ENCODE data around the gene CPNE8. TPM values are rescaled to one million over a fixed set of nuclear protein-coding genes. Genes with fewer than 3 reads are reported as not detected.

Gene CPNE8
- total and polyA plus RNA-seq, 2 of the 4 experiments (the other 2 are of a cell fraction): not detected

- H3K18ac ChIP-seq (ENCODE audit: low read depth, low read length): no peak overlapping the region
- H3K56ac ChIP-seq (ENCODE audit: extremely low read depth, insufficient read depth, low read length): no peak overlapping the region
- no peak overlapping the region for H4K8ac ChIP-seq (ENCODE audit: low read depth in 2 of 2, low read length in 2 of 2)
- DNase-seq: no peak
- no peak overlapping the region for H3K4ac ChIP-seq (ENCODE audit: low read depth, low read length)
- no peaks in the 10 kb centered on the region for H4K20me1 ChIP-seq (ENCODE audit: insufficient read depth, low read length)
- H2BK15ac ChIP-seq (ENCODE audit: low read depth, low read length): no peak overlapping the region
- in situ Hi-C loops (cut with MboI; ENCODE audit: low sequenced_read_pairs) (no loop called here), intact Hi-C loops (cut with micrococcal nuclease) (no loop called here), dilution Hi-C loops (cut with HindIII; ENCODE audit: low sequenced_read_pairs, unreplicated experiment) (no loop called here)
- H2AFZ ChIP-seq (replicated peaks; ENCODE audit: low read length, poor library complexity): no peak overlapping the region
- no peak overlapping the region for H3K14ac ChIP-seq (replicated peaks; ENCODE audit: low read depth, low read length)
- no peak overlapping the region for H2BK120ac ChIP-seq (ENCODE audit: low read depth, low read length)
- H2AK9ac ChIP-seq (replicated peaks; ENCODE audit: low read depth, low read length, poor library complexity): no peak overlapping the region
- CTCF ChIA-PET: no interaction called here
- POLR2A ChIA-PET (ENCODE audit: unreplicated experiment): no interaction called here
- no peak overlapping the region for H3K4me2 ChIP-seq (ENCODE audit: low read depth, low read length)
- no peak overlapping the region for H4K91ac ChIP-seq (ENCODE audit: insufficient read depth, low read depth, low read length)
- no peaks in the 10 kb centered on the region for H3K79me1 ChIP-seq (ENCODE audit: low read depth in 1 of 2, low read length in 2 of 2)
- no peak overlapping the region for H2AK5ac ChIP-seq (ENCODE audit: low read depth, low read length)
- no peak overlapping the region for H3K23ac ChIP-seq (ENCODE audit: low read depth, low read length)
- H3K9ac ChIP-seq (ENCODE audit: low read depth, low read length): no peak overlapping the region
- H2BK5ac ChIP-seq (ENCODE audit: low read depth, low read length, poor library complexity, severe bottlenecking): no peak overlapping the region
- H3K27ac ChIP-seq (ENCODE audit: insufficient read depth, low read length): no peak overlapping the region
- no peaks in the 10 kb centered on the region for H3K9me1 ChIP-seq (ENCODE audit: insufficient read depth, low read length)
- no peaks in the 10 kb centered on the region; the same call in 1 of the 2 replicates for H3K9me3 ChIP-seq (ENCODE audit: control insufficient read depth, insufficient read depth, low read length)
- no peaks in the 10 kb centered on the region for H3K27me3 ChIP-seq (ENCODE audit: control insufficient read depth, insufficient read depth, low read length)
- no peak overlapping the region for H4K5ac ChIP-seq (ENCODE audit: low read depth, low read length)
- no TSS peak for BruUV-seq (replicated peaks)
- TF ChIP-seq, protein P1, sequence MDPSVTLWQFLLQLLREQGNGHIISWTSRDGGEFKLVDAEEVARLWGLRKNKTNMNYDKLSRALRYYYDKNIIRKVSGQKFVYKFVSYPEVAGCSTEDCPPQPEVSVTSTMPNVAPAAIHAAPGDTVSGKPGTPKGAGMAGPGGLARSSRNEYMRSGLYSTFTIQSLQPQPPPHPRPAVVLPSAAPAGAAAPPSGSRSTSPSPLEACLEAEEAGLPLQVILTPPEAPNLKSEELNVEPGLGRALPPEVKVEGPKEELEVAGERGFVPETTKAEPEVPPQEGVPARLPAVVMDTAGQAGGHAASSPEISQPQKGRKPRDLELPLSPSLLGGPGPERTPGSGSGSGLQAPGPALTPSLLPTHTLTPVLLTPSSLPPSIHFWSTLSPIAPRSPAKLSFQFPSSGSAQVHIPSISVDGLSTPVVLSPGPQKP (IDR thresholded peaks at IDR 0.05; ENCODE audit: borderline replicate concordance, low read depth, low read length): no peak
- TF ChIP-seq CEBPB (IDR thresholded peaks at IDR 0.05; ENCODE audit: low read depth, low read length): no peak
- TF ChIP-seq MAFK (IDR thresholded peaks at IDR 0.05; ENCODE audit: low read depth, low read length): no peak
- no peak for TF ChIP-seq NFE2L2 (IDR thresholded peaks at IDR 0.05; ENCODE audit: low read depth, low read length)
- TF ChIP-seq CHD1 (IDR thresholded peaks at IDR 0.05; ENCODE audit: low read depth, low read length): no peak
- no peak for TF ChIP-seq RFX5 (IDR thresholded peaks at IDR 0.05; ENCODE audit: low read depth, low read length)
- no peak overlapping the region for H2BK20ac ChIP-seq (ENCODE audit: low read depth, low read length)
- ATAC-seq (ENCODE audit: low read depth): no peak
- H3K4me1 ChIP-seq (ENCODE audit: control insufficient read depth, insufficient read depth, low read length): no peaks in the 10 kb centered on the region
- no peaks in the 10 kb centered on the region for H3K36me3 ChIP-seq (ENCODE audit: control insufficient read depth, insufficient read depth, low read length)
- no peak overlapping the region for H3K4me3 ChIP-seq (ENCODE audit: insufficient read depth, low read depth, low read length)
- no CpG with 5 or more reads among the region's 2 CpGs for WGBS, 2 experiments (ENCODE audit: extremely low coverage in 2 of 2, insufficient read length in 1 of 2)
These were observed 15.8 kb upstream of the CPNE8 start for GRCh38 chr12:38921025-38921677.
